SH-SY5Y (cell line): ENCODE data around the gene C6orf141.

Experiments
- GATA2 ChIP-seq: IDR thresholded peaks from 2 replicates; pipeline ENCODE4 v1.6.1; 2011; ENCODE audit warnings: mild to moderate bottlenecking, low read depth, low read length
- GATA3 ChIP-seq: IDR thresholded peaks from 2 replicates; pipeline ENCODE4 v1.6.1; 2011; ENCODE audit warnings: low read depth, mild to moderate bottlenecking, low read length, moderate library complexity

DNA sequence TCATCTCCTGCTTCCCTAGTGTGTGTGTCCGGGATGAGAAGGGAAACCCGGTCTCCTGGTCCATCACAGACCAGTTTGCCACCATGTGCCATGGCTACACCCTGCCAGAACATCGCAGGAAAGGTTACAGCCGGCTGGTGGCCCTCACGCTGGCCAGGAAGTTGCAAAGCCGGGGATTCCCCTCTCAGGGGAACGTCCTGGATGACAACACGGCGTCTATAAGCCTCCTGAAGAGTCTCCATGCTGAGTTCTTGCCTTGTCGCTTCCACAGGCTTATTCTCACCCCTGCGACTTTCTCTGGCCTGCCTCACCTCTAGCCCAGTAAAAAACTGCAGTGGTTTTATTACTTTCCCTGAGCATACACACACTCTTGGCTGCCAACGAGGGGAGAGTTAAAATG, 23.9 kb upstream of the C6orf141 start:
- TF ChIP-seq GATA3 (no peak), GATA2 (no peak)
